HEK293 (cell line): ENCODE measurements around the gene SLC1A2.

ENCODE experiments used
- CTCF ChIA-PET: fragments of 350-600 bp; formaldehyde crosslinking; extraction: SDS; loops from one replicate; lab custom pipeline; 2021; ENCODE audit warnings: antibody characterized with exemption; lab: Yijun Ruan, JAX
- POLR2A ChIA-PET: fragments of 300-600 bp; formaldehyde crosslinking; extraction: SDS; loops from one replicate; lab custom pipeline; 2020; ENCODE audit warnings: antibody characterized with exemption, inconsistent platforms; lab: Yijun Ruan, JAX
- H3K27ac ChIP-seq: fragments of 200-500 bp; sonication (Bioruptor generic); 2 replicates; pipeline ENCODE4 v1.5.1; 2014; ENCODE audit warnings: low read depth, low read length, control low read depth, inconsistent platforms; ENCODE audit errors: extremely low read depth
- H3K36me3 ChIP-seq, 2 experiments: fragments of 200-500 bp in 1 of 2; sonication (Bioruptor generic) in 1 of 2; 1 replicate in 1 of 2; 2 replicates in 1 of 2; pipeline ENCODE4 v1.5.1; 2014 to 2017; ENCODE audit warnings: inconsistent platforms in 2 of 2, low read length in 2 of 2; ENCODE audit not compliant: control insufficient read depth in 2 of 2, insufficient read depth in 1 of 2
- H3K4me1 ChIP-seq: fragments of 200-500 bp; sonication (Bioruptor generic); 2 replicates; pipeline ENCODE4 v1.5.1; 2014; ENCODE audit warnings: mild to moderate bottlenecking, low read length, inconsistent platforms; ENCODE audit not compliant: control insufficient read depth, insufficient read depth
- H3K4me3 ChIP-seq: 2 replicates; pipeline ENCODE4 v1.5.1; 2011; ENCODE audit warnings: low read depth, mild to moderate bottlenecking, control low read depth, low read length, moderate library complexity
- H3K9me3 ChIP-seq: fragments of 200-500 bp; sonication (Bioruptor generic); 2 replicates; pipeline ENCODE4 v1.5.1; 2014; ENCODE audit warnings: low read depth, low read length, inconsistent platforms; ENCODE audit not compliant: control insufficient read depth, insufficient read depth
- FEZF1 ChIP-seq: fragments of 450-650 bp; formaldehyde crosslinking; IDR thresholded peaks from 2 replicates; pipeline ENCODE4 v1.5.1; 2016; ENCODE audit warnings: missing biosample characterization, missing genetic modification characterization
- MEIS1 ChIP-seq: sonication (generic); formaldehyde crosslinking; IDR thresholded peaks from 2 replicates; pipeline ENCODE4 v1.8.1; 2022; ENCODE audit warnings: missing genetic modification reagents, mild to moderate bottlenecking, borderline replicate concordance
- PRDM2 ChIP-seq: fragments of 450-650 bp; formaldehyde crosslinking; IDR thresholded peaks from 2 replicates; pipeline ENCODE4 v1.5.1; 2016; ENCODE audit warnings: missing biosample characterization, missing genetic modification characterization, borderline replicate concordance
- YY1 ChIP-seq: fragments of 450-650 bp; formaldehyde crosslinking; IDR thresholded peaks from 2 replicates; pipeline ENCODE4 v1.5.1; 2018; ENCODE audit warnings: missing biosample characterization, missing genetic modification characterization
- ZNF23 ChIP-seq: fragments of 450-650 bp; formaldehyde crosslinking; IDR thresholded peaks from 2 replicates; pipeline ENCODE4 v1.5.1; 2016; ENCODE audit warnings: missing biosample characterization, missing genetic modification characterization, borderline replicate concordance
- ZNF266 ChIP-seq: fragments of 450-650 bp; formaldehyde crosslinking; IDR thresholded peaks from 2 replicates; pipeline ENCODE4 v1.5.1; 2016; ENCODE audit warnings: missing biosample characterization, missing genetic modification characterization, low read depth
- ZNF280D ChIP-seq: fragments of 450-650 bp; formaldehyde crosslinking; IDR thresholded peaks from 2 replicates; pipeline ENCODE4 v1.5.1; 2016; ENCODE audit warnings: missing biosample characterization, missing genetic modification characterization
- ZNF311 ChIP-seq: fragments of 450-650 bp; formaldehyde crosslinking; IDR thresholded peaks from 2 replicates; pipeline ENCODE4 v1.5.1; 2017; ENCODE audit warnings: missing biosample characterization, missing genetic modification characterization, borderline replicate concordance
- ZNF37A ChIP-seq: fragments of 450-650 bp; IDR thresholded peaks from 2 replicates; pipeline ENCODE4 v1.5.1; 2018; ENCODE audit warnings: missing biosample characterization, missing genetic modification characterization
- ZNF548 ChIP-seq: fragments of 450-650 bp; formaldehyde crosslinking; IDR thresholded peaks from 2 replicates; pipeline ENCODE4 v1.5.1; 2016; ENCODE audit warnings: missing biosample characterization, missing genetic modification characterization
- ZNF571 ChIP-seq: fragments of 450-650 bp; formaldehyde crosslinking; IDR thresholded peaks from 2 replicates; pipeline ENCODE4 v1.5.0; 2017; ENCODE audit warnings: missing biosample characterization, missing genetic modification characterization
- ZNF610 ChIP-seq: fragments of 450-650 bp; formaldehyde crosslinking; IDR thresholded peaks from 2 replicates; pipeline ENCODE4 v1.5.1; 2016; ENCODE audit warnings: missing biosample characterization, missing genetic modification characterization, borderline replicate concordance
- ZNF658 ChIP-seq: fragments of 450-650 bp; formaldehyde crosslinking; IDR thresholded peaks from 2 replicates; pipeline ENCODE4; 2016; ENCODE audit warnings: missing biosample characterization, missing genetic modification characterization
- ZSCAN30 ChIP-seq: fragments of 450-650 bp; IDR thresholded peaks from 2 replicates; pipeline ENCODE4 v1.5.1; 2018; ENCODE audit warnings: missing biosample characterization, mild to moderate bottlenecking, missing genetic modification characterization, moderate library complexity
- TF ChIP-seq, protein P1 (sequence below): fragments of 450-650 bp; formaldehyde crosslinking; IDR thresholded peaks from 2 replicates; pipeline ENCODE4 v1.5.1; 2017; ENCODE audit warnings: missing biosample characterization, missing genetic modification characterization

SLC1A2 gene

DNA sequence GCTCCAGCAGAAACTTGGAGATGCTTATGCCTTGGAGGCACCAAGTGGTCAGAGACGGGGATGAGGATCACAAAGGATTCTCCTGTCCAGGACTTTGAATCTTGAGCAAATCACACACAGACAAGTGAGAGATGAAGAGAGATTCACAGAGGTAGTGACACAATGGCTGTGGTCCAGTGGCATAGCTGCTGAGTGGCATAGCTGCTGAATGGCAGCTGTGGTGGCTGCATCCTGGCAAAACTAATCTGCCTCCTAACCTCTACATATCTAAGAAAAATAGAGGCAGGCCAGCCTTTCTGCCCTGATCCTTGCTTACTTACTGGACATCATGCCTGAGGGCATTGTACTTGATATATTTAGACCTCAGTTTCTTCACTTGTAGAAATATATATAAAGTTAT lies 177.8 kb downstream of the SLC1A2 start (continued):
- no peak for TF ChIP-seq PRDM2 (tag by site-specific recombination)
- TF ChIP-seq ZNF280D (tag by site-specific recombination): no peak
- no peak for TF ChIP-seq ZNF548 (tag by site-specific recombination)
- no peak for TF ChIP-seq ZNF37A
- TF ChIP-seq ZSCAN30: no peak

- POLR2A ChIA-PET: no interaction called here
- Histone ChIP-seq H3K36me3 (no peaks in the 10 kb centered on the region), H3K4me1 (no peaks in the 10 kb centered on the region)
- CTCF ChIA-PET: interaction anchor here (0.6 to 0.7 kb wide), 2 partner anchors 79 to 314 kb away, joined by 4 to 7 read pairs; no protein-coding TSS in a partner anchor
- no peak for TF ChIP-seq ZNF610
- TF ChIP-seq ZNF571 (tag by site-specific recombination): no peak
- TF ChIP-seq ZNF266 (tag by site-specific recombination): no peak
- TF ChIP-seq ZNF658 (tag by site-specific recombination): no peak
- TF ChIP-seq, protein P1, sequence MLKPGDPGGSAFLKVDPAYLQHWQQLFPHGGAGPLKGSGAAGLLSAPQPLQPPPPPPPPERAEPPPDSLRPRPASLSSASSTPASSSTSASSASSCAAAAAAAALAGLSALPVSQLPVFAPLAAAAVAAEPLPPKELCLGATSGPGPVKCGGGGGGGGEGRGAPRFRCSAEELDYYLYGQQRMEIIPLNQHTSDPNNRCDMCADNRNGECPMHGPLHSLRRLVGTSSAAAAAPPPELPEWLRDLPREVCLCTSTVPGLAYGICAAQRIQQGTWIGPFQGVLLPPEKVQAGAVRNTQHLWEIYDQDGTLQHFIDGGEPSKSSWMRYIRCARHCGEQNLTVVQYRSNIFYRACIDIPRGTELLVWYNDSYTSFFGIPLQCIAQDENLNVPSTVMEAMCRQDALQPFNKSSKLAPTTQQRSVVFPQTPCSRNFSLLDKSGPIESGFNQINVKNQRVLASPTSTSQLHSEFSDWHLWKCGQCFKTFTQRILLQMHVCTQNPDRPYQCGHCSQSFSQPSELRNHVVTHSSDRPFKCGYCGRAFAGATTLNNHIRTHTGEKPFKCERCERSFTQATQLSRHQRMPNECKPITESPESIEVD (tag by site-specific recombination): no peak
- no peak for TF ChIP-seq YY1
- TF ChIP-seq ZNF23 (tag by site-specific recombination): no peak
- no peak for TF ChIP-seq FEZF1
- no peak for TF ChIP-seq MEIS1 (CRISPR knock-in tag)
- no peak for TF ChIP-seq ZNF311 (tag by site-specific recombination)
- TF ChIP-seq, all 188 proteins: peak for 0
- no peak overlapping the region for H3K4me3 ChIP-seq
- no peak overlapping the region for H3K27ac ChIP-seq
- H3K9me3 ChIP-seq: no peaks in the 10 kb centered on the region
Observed at GRCh38 chr11:35241083-35241482, 178.3 kb downstream of the SLC1A2 start.
